RCC 7860 (cell line): ENCODE data around the gene SPPL2C.

Source experiments
- DNase-seq: peaks from one replicate; pipeline ENCODE4 v3.0.0-alpha.2; 2015; ENCODE audit warnings: low spot score
- FAIRE-seq: peaks from 2 replicates; lab custom pipeline; 2012; peaks lifted over from hg19 to GRCh38; lab: Jason Lieb, UNC

The SPPL2C gene

DNA sequence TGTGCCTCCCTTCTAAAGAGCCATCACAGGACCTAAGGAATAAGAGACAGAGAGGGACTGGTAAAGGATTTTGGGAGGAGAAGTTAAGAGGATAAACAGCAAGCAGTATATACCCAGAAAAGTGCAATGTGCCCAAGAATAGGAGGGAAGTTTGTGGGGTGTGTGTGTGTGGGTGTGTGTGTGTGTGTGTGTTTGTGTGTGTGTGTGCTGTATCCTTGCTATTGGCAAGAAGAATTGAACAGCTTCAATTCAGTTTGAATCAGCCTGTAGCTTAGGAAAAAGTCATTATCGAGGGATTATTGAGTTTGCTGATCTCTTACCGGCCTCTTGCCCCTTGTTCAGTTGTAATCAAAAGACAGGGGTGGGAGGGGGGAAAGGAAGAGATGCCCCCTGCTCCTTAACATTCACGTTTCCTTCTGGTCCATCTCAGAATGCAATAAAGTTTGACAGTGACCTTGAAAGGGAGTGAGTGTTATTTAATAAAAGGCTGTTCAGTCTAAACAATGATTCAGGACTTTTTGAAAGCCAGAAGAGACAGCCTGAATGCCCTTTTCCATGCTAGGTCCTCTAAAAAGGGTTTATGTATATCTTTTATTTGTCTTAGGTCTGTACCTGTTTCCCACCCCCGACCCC is 25.8 kb downstream of the SPPL2C start:
- no peak for FAIRE-seq
- DNase-seq: no peak

DNA sequence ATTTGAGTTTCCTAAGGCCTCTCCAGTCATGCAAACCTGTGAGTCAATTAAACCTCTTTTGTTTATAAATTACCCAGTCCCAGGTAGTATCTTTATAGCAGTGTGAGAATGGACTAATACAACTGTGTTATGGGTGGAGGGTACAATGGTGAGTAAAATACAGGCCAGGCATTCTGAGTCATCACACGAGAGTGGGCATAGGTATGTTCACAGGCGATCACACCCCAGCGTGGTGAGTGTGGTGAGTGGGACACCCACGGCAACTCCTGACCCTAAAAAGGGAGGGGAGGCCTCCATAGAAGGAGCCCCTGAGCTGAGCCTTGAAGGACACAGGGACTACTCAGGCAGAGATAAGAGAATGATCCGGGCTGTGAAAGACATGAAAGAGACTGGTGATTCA is 27.0 kb downstream of the SPPL2C start:
- no peak for FAIRE-seq
- DNase-seq: no peak

DNA sequence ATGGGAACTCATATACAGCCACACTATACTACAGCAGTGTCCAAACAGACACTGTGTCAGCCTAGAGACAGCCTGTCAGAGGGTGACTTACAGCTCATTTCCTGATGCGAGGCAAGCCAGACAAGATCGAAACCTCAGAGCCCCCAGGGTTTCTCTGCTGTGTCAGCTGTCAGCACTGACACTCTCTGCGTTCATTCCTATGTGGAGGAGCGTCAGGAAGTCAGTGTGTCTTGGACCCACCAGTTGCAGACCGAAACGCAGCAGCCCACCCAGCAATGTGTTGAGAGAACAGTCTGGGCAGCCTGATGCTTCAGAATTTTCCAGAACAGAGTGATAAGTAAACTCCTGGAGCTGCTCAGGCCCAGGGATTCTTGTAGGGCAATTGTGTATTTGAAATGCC is 29.0 kb downstream of the SPPL2C start:
- FAIRE-seq (no peak), DNase-seq (no peak)

DNA sequence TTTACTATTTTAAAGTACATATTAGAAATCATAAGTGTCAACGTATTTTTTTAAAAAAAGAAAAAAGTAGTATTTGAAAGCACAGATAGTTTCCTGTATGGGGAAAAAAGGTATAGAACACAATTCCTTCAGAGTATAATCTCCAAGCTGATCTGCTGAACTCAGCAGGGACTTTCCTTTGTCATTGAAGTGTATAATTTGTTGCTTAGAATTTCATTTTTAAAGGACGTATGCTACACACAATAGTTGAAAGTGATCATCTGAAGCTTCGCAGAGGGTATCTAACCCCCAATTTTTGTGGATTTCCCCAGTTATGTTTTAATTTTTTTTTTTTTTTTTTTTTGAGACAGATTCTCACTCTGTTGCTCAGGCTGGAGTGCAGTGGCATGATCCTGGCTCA is 29.5 kb downstream of the SPPL2C start:
- FAIRE-seq (no peak), DNase-seq (no peak)

DNA sequence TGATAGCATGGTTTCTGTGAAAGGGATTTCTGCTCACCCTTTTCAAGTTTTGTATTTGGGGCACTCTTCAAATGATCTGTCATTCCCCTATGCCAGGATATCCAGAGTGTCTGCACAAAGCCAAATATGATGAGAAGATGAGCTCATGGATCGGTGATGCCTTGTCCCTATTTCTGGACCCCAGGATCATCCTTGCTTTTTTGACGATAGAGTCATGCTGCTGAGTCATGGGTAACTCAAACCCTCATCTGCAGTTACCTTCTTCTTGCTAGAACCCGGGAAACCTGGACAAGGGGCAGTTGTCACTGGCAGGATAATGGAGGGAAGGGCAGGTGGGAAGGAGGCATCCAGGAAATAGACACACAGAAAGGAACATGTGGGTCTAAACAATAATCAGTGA is 31.9 kb downstream of the SPPL2C start:
- DNase-seq (no peak), FAIRE-seq (no peak)

DNA sequence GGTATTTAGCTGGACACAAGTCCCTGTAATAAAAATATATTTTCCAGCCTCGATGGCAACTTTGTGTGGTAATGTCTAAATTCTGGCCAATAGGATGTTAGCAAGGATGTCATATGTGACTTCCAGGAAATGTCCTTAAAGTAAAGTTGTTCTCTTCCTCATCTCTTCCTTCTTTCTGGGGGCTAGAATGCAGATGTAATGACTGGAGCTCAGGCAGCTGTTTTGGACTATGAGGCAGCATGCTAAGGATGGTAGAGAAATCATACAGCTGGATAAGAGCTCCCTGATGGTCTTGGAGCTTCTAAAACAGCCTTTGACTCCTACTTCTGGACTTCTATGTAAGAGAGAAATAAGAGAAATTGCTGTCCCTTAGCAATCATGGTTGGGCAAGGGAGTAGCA is 32.8 kb downstream of the SPPL2C start:
- FAIRE-seq (no peak), DNase-seq (no peak)

DNA sequence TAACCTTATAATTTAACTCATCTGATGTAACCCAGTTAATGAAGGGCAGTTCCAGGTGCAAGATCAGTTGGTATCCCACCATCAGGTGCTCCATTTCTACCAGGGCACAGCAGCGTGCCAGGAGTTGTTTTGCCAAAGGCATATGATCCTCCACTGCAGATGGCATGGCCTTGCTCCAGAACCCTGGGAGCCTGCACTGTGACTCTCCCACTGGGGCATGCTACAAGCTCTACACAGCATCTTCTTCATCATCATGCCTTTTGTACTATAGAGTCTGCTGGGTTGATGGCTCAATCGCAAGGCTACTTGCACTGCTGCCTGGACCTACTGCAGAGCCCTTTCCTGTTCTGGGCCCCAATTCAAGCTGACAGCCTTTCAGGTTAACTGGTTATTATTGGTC is 38.4 kb downstream of the SPPL2C start:
- no peak for FAIRE-seq
- no peak for DNase-seq

DNA sequence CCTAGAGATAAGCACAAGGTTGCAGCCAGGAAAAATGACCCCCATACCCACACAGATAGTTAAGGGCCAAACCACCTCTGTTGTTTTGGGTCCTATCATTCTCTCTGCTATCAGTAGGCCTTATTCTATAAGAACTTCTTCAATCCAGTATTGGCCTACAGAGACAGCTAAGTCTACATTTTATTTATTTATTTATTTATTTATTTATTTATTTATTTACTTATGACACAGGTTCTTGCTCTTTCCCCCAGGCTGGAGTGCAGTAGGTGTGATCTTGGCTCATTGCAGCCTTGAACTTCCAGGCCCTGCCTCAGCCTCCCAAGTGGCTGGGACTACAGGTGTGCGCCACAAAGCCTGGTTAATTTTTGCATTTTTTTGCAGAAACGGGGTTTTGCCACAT is 42.2 kb downstream of the SPPL2C start:
- FAIRE-seq (no peak), DNase-seq (no peak)

DNA sequence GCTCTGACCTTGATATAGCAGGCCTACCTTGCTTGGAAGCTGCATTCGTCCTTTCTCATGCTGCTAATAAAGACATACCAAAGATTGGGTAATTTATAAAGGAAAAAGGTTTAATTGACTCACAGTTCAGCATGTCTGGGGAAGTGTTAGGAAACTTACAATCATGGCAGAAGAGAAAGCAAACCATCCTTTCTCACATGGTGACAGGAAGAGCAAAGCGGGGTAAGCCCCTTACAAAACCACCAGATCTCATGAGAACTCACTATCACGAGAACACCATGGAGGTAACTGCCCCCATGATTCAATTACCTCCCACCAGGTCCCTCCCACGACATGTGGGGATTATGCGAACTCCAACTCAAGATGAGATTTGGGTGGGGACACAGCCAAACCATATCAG is 43.7 kb downstream of the SPPL2C start:
- no peak for DNase-seq
- no peak for FAIRE-seq

DNA sequence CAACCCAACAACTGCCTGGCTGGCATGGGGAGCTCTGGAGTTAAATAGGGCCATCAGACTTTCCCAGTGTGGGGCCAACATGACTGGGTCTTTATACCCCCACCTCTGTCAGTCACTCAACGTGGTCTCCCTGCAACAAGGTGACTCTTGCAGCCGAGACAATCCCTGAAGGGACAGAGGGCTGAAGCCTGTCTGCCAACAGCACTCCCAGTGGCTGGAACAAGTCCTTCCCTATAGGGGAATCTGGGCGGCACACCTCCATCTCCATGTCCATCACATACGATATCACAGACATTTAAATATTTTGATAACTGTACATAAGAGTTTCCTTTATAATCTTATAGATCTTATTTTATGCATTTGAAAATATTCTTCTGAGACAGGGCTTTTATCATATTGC is 44.9 kb downstream of the SPPL2C start:
- FAIRE-seq: no peak
- no peak for DNase-seq

DNA sequence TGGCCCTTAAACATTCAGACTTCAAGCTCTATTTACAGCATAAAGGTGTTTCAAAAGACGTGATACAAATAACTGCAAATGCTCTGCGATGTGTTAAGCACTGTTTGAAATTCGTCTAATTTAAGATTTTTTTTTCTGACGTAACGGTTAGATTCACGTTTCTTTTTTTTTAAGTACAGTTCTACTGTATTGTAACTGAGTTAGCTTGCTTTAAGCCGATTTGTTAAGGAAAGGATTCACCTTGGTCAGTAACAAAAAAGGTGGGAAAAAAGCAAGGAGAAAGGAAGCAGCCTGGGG is 49.0 kb downstream of the SPPL2C start:
- FAIRE-seq (no peak), DNase-seq (no peak)

DNA sequence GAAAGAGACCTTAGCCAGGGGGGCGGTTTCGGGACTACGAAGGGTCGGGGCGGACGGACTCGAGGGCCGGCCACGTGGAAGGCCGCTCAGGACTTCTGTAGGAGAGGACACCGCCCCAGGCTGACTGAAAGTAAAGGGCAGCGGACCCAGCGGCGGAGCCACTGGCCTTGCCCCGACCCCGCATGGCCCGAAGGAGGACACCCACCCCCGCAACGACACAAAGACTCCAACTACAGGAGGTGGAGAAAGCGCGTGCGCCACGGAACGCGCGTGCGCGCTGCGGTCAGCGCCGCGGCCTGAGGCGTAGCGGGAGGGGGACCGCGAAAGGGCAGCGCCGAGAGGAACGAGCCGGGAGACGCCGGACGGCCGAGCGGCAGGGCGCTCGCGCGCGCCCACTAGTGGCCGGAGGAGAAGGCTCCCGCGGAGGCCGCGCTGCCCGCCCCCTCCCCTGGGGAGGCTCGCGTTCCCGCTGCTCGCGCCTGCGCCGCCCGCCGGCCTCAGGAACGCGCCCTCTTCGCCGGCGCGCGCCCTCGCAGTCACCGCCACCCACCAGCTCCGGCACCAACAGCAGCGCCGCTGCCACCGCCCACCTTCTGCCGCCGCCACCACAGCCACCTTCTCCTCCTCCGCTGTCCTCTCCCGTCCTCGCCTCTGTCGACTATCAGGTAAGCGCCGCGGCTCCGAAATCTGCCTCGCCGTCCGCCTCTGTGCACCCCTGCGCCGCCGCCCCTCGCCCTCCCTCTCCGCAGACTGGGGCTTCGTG is 49.5 kb downstream of the SPPL2C start, which contains the start of gene MAPT:
Gene MAPT, plus strand, starts transcription at position 533 of the 763 bp plus-strand sequence. CDS start 67,784 bp downstream, outside the sequence.
- peak; percentile 70 for DNase-seq
- no peak for FAIRE-seq

DNA sequence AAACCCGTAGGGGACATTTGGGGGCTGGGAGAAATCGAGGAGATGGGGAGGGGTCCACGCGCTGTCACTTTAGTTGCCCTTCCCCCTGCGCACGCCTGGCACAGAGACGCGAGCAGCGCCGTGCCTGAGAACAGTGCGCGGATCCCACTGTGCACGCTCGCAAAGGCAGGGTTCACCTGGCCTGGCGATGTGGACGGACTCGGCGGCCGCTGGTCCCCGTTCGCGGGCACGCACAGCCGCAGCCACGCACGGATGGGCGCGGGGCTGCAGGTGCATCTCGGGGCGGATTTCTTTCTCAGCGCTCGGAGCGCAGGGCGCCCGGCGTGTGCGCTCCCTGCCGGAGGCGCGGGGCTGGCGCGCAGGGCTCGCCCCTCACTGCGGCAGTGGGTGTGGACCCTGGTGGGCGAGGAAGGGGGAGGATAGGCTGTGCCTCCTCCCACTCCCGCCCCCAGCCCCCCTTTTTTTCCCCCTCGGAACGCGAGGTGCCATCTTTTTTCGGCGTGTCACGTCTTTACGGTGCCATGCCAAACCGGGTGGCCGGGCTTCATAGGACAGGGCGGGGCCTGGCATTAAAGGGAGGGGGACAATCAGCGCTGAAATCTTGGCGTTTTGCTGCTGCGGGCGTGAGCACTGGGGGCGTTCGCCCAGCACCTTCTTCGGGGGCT is 50.8 kb downstream of the SPPL2C start:
- no peak for FAIRE-seq
- DNase-seq: no peak

DNA sequence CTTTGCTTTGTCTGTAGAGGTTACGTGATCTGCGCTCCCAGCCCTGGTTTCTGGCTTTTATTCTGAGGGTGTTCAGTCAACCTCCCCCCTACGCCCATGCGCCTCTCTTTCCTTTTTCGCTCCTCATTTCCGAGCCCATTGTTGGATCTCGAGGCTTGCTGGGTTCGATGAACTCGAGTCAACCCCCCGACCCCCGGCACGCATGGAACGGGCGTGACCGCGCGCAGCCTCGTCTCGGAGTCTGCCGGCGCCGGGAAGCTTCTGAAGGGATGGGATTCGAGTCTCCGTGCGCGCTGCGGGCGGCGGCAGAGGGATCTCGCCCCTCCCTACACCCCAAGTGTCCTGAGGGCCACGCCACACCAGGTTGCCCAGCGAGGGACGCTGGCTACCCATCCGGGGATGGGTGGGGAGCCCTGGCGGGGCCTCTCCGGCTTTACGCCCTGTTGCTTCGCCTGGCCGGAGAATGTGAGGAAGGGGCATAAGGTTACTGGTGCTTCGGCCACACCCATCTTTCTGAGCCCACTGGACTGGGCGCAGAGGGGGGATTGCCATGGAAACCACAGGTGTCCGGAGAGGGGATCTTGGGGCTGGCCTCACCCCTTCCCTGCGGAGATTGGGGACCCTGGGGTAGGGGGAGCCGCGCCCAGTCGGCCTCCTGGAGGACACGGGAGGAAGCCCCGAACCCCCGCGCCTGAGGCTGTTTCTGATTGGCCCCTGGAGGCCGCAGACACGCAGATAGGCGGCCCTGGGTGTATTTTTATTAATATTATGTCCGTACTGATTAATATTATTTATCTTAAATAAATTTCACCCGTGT is 51.5 kb downstream of the SPPL2C start:
- FAIRE-seq (no peak), DNase-seq (no peak)
